NCI-H1417 (cell line): Measurements from ENCODE around the gene CMPK2.
A peak's percentile ranks its signal among the peaks of the same experiment; 100 is the strongest.
"Not testable (repeated sequence)": the region's sequence is repeated elsewhere in the genome, so short reads cannot be mapped to it uniquely, and the experiment has no call there.

Source experiments
- DNase-seq, 3 experiments: peaks; one replicate each; lab custom pipeline; 2025; lab: John Stamatoyannopoulos, UW

The CMPK2 gene, protein sequence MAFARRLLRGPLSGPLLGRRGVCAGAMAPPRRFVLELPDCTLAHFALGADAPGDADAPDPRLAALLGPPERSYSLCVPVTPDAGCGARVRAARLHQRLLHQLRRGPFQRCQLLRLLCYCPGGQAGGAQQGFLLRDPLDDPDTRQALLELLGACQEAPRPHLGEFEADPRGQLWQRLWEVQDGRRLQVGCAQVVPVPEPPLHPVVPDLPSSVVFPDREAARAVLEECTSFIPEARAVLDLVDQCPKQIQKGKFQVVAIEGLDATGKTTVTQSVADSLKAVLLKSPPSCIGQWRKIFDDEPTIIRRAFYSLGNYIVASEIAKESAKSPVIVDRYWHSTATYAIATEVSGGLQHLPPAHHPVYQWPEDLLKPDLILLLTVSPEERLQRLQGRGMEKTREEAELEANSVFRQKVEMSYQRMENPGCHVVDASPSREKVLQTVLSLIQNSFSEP

GRCh38 chr2:6865346-6866274 lies at the start of gene CMPK2:
Gene CMPK2, minus strand, starts transcription at chr2:6865907. Its CDS starts 211 bp downstream, at chr2:6865696.
- peak; percentile 81 to 95 (median 90) for DNase-seq

DNA sequence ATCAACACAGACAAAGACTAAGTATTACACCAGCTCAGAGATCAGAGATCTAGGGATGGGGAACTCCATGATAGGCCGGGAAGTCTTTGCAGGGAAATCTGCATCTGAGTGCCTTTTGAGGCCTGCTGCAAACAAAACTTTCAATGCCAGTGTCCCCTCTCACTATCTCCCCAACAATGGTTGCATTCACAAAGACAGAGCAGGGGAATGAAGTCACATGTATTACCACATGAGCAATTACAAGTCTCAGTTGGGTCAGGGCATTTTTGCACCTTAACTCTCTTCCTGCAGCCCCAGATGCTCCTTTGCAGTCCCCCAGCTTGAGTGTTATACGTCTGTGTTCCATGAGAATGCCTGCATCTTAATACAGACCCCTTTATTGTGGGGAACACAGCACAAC lies 49.7 kb upstream of the CMPK2 start:
- DNase-seq, result no peak

- DNase-seq, result no peak
These were observed 49.1 kb upstream of the CMPK2 start for GRCh38 chr2:6914828-6915227.

DNA sequence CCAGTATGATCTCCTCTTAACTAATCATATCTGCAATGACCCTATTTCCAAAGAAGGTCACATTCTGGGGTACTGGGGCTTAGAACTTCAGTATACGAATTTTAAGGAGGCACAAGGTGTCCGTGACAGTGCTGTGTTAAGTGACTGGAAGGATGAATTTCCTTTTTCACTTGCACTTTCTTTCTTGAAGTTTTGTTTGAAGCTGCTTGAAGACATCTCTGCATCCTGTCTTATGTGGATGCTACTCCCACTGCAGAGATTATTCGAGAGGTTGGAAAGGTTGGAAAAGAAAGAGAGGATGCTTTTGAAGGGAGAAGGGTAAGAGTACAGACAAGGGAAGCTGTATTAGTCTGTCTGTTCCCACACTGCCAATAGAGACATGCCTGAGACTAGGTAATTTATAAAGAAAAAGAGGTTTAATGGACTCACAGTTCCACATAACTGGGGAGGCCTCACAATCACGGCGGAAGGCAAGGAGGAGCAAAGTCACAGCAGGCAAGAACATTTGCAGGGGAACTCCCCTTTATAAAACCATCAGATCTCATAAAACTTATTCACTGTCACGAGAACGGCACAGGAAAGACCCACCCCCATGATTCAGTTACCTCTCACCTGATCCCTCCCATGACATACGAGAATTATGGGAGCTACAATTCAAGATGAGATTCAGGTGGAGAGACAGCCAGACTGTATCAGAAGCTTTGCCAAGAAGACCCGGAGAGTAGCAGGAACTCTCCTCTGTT lies 47.9 kb upstream of the CMPK2 start:
- DNase-seq, result no peak

- DNase-seq, result no peak
These were observed 46.0 kb upstream of the CMPK2 start for GRCh38 chr2:6911721-6912120.

DNA sequence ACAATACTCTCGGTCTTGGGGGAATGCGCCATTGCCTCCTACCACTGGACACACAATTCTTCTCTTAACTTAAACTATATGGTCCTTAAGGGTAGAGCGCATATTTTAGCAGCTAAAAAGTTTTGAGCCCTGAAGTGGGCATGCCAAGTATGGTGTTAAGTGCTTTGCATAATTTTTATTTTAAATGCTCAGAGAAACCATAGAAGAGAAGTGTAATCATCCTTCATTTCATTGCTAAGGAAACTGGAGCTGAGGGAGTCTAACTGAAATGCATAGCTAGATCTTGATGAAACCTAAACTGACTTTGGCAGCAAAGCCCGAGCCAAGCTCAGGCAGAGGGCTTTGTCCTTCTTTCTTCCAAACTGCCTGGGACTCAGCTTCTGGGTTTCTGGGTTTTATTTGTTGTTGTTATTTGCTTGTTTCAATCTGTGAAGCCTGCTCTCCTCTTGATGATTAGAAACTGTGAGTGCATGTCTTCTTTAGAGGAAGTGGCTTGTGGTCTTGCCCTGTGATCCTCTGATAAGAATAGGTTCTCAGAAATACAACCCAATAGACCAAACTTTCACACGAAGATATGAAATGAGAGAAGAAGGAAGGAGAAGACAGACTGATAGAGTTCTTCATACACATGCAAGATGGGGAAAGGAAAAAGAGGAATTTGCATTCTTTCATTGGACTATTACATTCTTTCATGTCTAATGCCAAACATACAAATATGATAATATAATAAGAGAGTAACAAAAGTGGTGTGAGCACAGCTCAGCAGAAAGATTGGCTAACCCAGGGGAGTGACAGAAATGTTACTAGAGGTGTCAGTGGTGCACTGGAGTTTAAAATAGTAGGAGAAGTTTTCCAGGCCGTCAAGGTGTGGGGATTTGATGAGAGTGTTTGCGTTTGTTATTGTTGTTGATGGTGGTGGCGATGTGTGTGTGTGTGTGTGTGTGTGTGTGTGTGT lies 44.0 kb upstream of the CMPK2 start:
- no peak for DNase-seq

DNA sequence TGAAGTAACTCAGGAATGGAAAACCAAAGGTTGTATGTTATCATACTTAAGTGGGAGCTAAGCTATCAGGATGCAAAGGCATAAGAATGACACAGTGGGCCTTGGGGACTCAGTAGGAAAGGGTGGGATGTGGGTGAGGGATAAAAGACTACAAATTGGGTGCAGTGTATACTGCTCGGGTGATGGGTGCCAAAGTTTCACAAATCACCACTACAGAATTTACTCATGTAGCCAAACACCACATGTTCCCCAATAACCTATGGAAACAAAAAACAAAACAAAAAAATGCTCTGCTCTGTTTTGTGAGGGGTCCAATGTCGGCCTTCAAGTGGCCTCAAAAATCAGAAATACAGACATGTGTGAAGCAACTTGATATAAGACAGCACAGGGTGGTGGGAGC lies 42.6 kb upstream of the CMPK2 start:
- no peak for DNase-seq

DNA sequence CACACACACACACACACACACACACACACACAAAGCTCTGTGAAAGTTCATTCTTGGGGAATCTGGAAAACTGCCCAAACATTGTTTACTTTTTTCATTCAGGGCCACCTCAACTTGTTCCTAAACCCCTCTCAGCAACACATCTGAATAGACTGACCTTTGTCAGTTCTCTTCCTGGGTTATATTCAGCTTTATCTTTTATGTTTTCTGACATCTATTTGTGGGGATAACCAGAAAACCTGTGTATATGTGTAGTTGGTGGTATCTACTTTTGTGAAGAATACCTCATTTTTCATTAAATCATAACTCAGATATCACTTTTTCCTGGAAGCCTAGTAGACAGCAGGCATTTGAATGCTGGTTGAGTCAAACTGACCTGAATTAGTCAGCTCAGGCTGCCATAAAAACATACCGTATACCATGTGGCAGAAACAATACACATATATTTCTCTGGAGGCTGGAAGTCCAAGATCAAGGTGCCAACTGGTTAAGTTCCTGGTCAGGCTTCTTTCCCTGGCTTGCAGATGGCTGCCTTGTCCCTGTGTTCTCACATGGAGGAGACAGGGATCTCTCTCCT lies 40.5 kb upstream of the CMPK2 start:
- no peak for DNase-seq

DNA sequence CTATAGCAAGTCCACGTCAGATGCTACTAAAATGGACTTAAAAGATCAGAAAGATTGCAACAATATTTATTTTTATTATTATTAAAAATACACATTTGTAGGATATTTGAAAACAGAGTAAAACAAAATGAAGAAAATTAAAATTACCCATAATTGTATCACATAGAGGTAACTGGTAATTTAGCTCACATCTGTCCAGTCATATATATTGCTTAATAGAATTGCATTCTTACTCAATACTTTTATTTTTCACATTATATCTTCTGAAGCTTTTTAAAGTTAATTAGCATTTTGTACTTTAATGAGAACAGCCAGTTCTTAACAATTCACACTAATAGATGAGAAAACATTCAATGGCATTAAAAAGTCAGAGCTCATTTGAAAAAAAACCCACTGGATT lies 40.0 kb upstream of the CMPK2 start:
- no peak for DNase-seq

DNA sequence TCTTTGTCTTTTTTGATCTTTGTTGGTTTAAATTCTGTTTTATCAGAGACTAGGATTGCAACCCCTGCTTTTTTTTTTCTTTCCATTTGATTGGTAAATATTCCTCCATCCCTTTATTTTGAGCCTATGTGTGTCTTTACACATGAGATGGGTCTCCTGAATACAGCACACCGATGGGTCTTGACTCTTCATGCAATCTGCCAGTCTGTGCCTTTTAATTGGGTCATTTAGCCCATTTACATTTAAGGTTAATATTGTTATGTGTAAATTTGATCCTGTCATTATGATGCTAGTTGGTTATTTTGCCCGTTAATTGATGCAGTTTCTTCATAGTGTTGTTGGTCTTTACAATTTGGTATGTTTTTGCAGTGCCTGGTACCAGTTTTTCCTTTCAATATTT lies 36.9 kb upstream of the CMPK2 start:
- not testable (repeated sequence) for DNase-seq

DNA sequence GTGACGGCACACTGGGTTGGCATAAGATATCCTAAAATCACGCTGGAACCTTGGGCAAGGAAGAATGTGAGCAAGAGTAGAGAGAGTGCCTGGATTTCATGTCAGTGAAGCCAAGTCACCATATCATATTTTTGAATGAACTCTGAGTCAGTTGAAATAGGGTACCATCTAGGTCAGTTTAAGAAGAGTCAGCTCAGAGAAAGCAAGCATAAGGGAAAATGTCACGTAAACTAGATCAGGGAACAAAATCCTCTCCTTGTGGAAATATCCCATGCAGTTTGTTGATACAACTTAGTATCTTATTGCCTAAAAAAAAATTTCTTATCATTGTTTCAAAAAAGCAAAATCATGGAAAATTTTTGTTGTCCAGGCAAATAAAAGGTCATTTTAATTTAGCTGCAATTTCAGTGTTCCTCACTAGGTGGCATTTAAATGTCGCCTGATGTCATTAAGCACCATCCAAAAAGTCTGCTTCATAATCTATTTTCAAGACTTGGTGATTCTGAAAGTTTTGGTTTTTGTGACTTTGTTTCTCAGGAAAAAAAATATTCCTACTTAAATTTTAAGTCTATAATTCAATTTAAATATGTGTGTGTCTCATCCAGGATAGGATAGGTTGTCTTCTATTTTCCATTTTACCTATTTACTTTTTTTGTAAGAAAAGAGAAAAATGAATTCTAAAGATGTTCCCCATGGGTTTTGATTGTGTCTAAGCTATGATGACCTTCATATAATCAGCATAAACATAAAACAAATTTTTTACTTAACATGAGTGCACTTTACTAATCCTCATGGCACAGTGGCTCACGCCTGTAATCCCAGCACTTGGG lies 31.4 kb upstream of the CMPK2 start:
- peak in 2 of 3 experiments; percentile 68 to 70 for DNase-seq

- no peak for DNase-seq
These were observed 28.3 kb upstream of the CMPK2 start for GRCh38 chr2:6893876-6894482.

DNA sequence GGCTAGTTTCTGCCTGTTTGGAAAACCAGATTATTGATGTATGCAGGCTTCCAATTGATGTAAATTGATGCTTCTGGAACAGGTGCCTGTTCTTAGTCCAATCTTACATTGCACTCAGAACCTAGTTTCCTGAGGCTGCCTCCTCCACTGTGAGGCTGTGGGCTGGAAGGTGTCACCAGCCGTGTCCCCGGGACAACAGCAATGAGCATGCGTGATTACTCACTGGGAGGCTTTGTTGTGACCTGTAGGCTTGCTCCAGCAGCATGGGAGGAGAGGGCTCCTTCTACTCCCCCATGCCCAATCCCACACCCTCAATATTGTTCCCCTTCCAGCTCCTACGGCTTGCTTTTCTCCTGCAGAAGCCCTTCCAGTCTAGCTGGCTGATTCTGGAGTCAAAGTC lies 23.0 kb upstream of the CMPK2 start:
- DNase-seq, result no peak

DNA sequence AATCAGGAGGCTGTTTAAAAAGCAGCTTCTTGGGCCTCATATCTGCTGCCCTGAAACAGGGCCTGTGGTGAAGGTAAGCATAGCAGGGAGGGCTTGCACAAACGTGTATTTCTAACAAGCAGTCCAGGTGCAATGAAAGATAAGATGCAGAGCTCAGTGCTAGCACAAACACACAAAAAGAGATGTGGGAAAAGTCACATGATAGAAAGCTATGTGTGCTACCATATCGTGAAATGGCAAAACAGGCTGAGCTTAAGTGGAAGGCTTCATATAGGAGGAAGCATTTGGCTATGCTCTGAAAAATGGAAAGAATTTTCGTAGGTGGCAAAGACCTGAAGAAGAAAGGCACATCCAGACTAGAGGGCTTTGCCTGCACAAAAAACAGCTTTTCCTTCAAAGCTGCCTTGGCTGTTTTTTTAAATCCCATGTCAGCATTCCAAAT lies 22.1 kb upstream of the CMPK2 start:
- no peak for DNase-seq

DNA sequence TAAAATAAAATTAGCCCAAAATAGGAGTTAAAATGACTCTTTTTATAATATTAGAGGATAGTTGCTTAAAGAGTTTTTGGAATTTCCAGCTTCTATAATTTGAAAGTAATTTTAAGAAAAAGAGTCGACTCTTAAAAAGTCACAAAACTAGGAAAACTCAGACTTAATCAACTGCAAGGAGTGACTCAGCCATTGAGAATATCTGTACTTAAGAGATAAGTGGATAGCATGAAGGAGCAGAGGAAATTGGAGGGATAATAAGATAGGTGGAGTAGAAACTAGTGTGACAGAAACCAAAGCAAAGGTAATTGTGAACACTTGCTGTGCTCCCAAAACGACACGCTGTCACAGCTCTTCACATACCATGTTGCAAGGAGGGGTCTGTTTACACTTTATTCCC lies 20.3 kb upstream of the CMPK2 start:
- DNase-seq, result no peak

- no peak for DNase-seq
These were observed 19.8 kb upstream of the CMPK2 start for GRCh38 chr2:6885551-6885950.

DNA sequence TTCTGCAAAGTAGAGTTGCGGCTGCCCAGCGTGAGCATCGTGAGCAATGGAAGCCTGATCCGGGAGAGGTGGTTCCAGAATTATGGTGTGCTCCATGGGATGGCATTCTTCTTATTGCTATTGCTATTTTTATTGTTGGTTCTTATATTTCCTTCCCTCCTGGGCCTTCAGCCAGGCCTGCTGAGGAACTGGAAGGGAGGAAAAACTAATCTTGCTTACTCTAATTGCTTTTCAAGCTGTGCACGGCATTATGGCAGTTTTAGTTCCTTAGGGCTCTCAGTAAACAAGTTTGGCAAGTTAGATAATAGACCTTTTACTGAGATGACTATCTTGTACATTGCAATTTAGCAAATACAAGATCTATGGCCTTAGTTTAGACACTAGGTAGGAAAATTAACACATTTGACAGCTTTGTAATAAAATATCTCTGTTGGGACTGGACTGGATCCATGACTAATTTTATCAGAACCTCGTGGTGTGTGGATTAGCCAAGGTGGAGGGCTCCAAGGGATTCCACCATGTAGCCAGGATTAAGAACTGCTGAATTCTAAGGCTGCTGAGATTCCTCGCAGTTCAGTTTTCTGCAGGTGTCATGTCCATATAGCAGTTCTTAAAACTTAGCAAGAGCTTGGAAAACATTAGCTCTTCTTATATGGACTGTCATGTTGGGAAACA lies 17.9 kb upstream of the CMPK2 start:
- DNase-seq, result peak in 1 of 3 experiments; percentile 52

GRCh38 chr2:6881516-6881915 lies 15.8 kb upstream of the CMPK2 start:
- DNase-seq, result no peak

- peak in 2 of 3 experiments; percentile 27 to 79 for DNase-seq
These were observed 15.3 kb upstream of the CMPK2 start for GRCh38 chr2:6881046-6881445.
